ENCODE results near the gene CHCHD5. TPM values are rescaled to one million over a fixed set of nuclear protein-coding genes. Genes with fewer than 3 reads are reported as not detected.

CHCHD5 gene
- total RNA-seq, 1 donor = 9.2 TPM

DNA sequence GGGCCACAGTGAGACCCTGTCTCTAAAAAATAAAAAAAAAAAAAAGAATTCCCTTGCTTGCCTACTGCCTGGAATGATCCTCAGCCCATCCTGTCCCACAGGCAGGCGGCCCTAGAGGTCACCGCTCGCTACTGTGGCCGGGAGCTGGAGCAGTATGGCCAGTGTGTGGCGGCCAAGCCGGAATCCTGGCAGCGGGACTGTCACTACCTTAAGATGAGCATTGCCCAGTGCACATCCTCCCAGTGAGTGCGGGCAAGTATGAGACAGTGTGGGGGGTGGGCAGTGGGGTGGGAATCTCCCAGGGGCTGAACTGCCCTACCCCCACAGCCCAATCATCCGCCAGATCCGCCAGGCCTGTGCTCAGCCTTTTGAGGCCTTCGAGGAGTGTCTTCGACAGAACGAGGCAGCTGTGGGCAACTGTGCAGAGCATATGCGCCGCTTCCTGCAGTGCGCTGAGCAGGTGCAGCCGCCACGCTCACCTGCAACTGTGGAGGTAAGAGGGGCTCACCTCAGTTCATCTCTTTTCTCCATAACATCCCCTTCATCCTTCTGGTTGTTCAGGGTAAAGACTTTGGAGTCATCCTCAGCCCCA is 1.6 kb downstream of the CHCHD5 start:
- H3K4me3 ChIP-seq (ENCODE audit: low read depth, low read length) = no peak overlapping the region
- no peak for DNase-seq (ENCODE audit: low read depth)
- TF ChIP-seq, protein P1, sequence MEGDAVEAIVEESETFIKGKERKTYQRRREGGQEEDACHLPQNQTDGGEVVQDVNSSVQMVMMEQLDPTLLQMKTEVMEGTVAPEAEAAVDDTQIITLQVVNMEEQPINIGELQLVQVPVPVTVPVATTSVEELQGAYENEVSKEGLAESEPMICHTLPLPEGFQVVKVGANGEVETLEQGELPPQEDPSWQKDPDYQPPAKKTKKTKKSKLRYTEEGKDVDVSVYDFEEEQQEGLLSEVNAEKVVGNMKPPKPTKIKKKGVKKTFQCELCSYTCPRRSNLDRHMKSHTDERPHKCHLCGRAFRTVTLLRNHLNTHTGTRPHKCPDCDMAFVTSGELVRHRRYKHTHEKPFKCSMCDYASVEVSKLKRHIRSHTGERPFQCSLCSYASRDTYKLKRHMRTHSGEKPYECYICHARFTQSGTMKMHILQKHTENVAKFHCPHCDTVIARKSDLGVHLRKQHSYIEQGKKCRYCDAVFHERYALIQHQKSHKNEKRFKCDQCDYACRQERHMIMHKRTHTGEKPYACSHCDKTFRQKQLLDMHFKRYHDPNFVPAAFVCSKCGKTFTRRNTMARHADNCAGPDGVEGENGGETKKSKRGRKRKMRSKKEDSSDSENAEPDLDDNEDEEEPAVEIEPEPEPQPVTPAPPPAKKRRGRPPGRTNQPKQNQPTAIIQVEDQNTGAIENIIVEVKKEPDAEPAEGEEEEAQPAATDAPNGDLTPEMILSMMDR (IDR thresholded peaks at IDR 0.05; ENCODE audit: insufficient read depth, low read length) = no peak

DNA sequence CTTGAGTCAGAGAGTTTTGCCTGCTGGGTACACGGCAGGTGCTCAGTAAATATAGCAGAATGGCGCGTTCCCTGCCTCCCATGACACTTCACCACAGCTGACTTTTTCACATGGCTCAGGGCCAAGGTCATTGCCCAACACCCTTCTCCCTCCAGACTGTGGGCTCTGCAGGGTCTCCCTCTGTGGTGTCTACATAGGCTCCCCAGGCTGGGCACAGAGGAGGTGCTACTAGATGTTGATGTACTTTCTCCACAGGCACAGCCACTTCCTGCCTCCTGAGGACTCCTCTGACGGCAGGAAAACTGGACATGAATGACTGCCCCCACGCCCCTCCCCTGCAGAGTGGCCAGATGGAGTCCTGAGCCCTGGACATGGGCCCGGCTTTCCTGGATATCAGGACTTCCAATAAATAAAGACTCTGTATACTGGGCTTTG is 4.2 kb downstream of the CHCHD5 start:
- H3K4me3 ChIP-seq (ENCODE audit: low read depth, low read length) = no peak overlapping the region
- TF ChIP-seq, protein P1 (IDR thresholded peaks at IDR 0.05; ENCODE audit: insufficient read depth, low read length) = no peak
- DNase-seq (ENCODE audit: low read depth) = no peak

DNA sequence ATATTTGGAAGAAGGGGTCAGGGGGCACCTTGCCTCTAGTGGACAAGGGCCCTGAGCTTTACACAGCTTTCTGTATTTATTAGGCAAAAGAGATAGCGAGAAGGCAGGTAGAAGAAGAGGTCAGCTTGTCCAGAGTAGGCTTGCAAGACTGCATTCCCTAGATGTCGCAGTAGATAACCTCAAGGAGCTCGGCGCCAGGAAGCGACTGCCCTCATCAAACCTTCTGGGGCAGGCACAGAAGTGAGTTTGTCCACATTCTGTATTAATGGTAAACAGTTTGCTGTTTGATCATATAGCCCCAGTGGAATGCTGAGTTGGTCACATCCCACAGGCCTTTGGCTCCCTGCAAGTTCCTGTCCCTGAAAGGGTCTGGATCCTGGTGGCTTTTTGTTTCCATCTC is 7.0 kb downstream of the CHCHD5 start:
- H3K4me3 ChIP-seq (ENCODE audit: low read depth, low read length) = no peak overlapping the region
- DNase-seq (ENCODE audit: low read depth) = no peak
- TF ChIP-seq, protein P1 (IDR thresholded peaks at IDR 0.05; ENCODE audit: insufficient read depth, low read length) = no peak

DNA sequence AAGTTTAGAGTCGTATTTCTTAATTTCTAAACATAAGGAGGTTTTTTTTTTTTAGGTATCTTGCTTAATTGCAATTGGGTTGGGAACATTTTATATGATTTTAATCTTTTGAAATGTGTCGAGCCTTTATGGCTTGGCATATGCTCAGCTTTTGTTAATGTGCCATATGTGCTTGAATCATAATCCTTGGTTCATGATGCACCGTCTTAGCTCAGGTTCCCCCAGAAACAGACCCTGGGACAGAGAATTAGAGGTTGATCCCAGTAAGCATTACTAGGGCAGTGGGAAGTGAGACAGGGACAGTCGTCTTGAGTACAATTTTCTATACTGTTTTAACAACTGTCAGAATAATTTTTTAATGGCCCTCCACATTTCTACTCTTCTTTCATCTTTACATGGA is 9.3 kb downstream of the CHCHD5 start:
- H3K4me3 ChIP-seq (ENCODE audit: low read depth, low read length) = no peak overlapping the region
- no peak for DNase-seq (ENCODE audit: low read depth)
- TF ChIP-seq, protein P1 (IDR thresholded peaks at IDR 0.05; ENCODE audit: insufficient read depth, low read length) = no peak

DNA sequence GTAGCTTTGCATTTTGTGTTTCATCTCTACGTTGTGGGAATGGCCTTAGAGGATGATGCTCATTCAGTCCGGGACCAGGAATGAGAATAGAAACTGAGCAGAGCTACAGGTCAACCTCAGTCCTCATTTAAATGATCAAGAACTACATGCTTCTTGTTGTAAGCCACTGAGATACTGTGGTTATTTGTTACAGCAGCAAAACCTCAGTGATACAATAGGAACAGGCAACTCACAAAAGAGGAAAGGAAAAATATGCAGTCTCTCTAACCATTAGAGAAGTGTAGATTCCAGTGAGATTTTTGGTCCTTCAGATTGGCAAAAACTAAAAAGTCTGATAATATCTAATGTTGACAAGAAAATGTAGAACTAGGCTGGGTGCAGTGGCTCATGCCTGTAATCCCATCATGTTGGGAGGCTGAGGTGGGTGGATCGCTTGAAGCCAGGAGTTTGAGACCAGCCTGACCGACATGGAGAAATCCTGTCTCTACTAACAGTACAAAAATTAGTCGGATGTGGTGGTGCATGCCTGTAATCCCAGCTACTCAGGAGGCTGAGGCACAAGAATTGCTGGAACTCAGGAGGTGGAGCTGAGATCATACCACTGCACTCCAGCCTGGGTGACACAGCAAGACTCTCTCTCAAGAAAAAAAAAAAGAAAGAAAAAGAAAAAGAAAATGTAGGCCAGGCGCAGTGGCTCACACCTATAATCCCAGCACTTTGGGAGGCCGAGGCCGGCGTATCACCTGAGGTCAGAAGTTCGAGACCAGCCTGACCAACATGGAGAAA is 13.3 kb downstream of the CHCHD5 start:
- DNase-seq (ENCODE audit: low read depth) = no peak

DNA sequence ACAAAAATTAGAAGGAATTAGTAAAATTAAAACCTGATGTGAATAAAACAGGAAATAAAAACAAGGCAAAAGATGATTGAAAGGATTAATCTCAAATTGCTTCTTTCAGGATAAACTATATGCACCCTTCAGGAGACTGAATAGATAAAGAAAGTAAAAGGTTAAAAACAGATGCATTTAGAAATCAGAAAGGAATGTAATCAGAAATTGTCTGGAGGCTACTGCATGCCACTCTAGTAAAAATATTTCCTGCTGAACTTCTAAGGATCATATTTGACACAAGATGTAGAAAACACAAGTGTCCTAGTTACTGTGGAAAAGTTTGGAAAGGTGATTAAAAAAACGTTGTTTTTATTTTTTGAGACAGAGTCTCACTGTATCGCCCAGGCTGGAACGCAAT is 16.2 kb downstream of the CHCHD5 start:
- H3K4me3 ChIP-seq (ENCODE audit: low read depth, low read length) = no peak overlapping the region
- DNase-seq (ENCODE audit: low read depth) = no peak
- TF ChIP-seq, protein P1 (IDR thresholded peaks at IDR 0.05; ENCODE audit: insufficient read depth, low read length) = no peak

More for the DNA sequence above, 13.3 kb downstream of the CHCHD5 start:
- TF ChIP-seq, protein P1 (IDR thresholded peaks at IDR 0.05; ENCODE audit: insufficient read depth, low read length) = no peak
- H3K4me3 ChIP-seq (ENCODE audit: low read depth, low read length) = no peak overlapping the region

Data from fibroblast of the aortic adventitia (primary cell).